HG02981 (cell line): ENCODE data around the gene DCAF10.
A peak's percentile ranks its signal among the peaks of the same experiment; 100 is the strongest.
"Not testable (repeated sequence)": the region's sequence is repeated elsewhere in the genome, so short reads cannot be mapped to it uniquely, and the experiment has no call there.

Source experiments
- ATAC-seq: cut with Tn5 transposase; IDR thresholded peaks from one replicate; pipeline ENCODE4 v1.9.1; 2021; ENCODE audit warnings: mild to moderate bottlenecking, moderate library complexity; ENCODE audit not compliant: unreplicated experiment

The DCAF10 gene

GRCh38 chr9:37859043-37859442 is 58.4 kb downstream of the DCAF10 start:
- no peak for ATAC-seq

GRCh38 chr9:37862530-37862929 is 61.9 kb downstream of the DCAF10 start:
- ATAC-seq = no peak

- no peak for ATAC-seq
Measured at GRCh38 chr9:37870081-37870798, 69.6 kb downstream of the DCAF10 start.

- no peak for ATAC-seq
Measured at GRCh38 chr9:37870799-37871176, 70.2 kb downstream of the DCAF10 start.

GRCh38 chr9:37873955-37874354 is 73.4 kb downstream of the DCAF10 start:
- ATAC-seq = no peak

GRCh38 chr9:37876376-37876775 is 75.8 kb downstream of the DCAF10 start:
- no peak for ATAC-seq

GRCh38 chr9:37880916-37881479 is 80.4 kb downstream of the DCAF10 start:
- no peak for ATAC-seq

GRCh38 chr9:37887977-37888583 is 87.5 kb downstream of the DCAF10 start:
- ATAC-seq = not testable (repeated sequence)

- ATAC-seq = no peak
Measured at GRCh38 chr9:37889536-37889935, 88.9 kb downstream of the DCAF10 start.

- ATAC-seq = not testable (repeated sequence)
Measured at GRCh38 chr9:37891042-37891441, 90.4 kb downstream of the DCAF10 start.

- no peak for ATAC-seq
Measured at GRCh38 chr9:37892063-37892462, 91.5 kb downstream of the DCAF10 start.

GRCh38 chr9:37897665-37898064 is 97.1 kb downstream of the DCAF10 start:
- no peak for ATAC-seq

GRCh38 chr9:37899041-37899440 is 98.4 kb downstream of the DCAF10 start:
- no peak for ATAC-seq

GRCh38 chr9:37902131-37902530 is 101.5 kb downstream of the DCAF10 start:
- ATAC-seq = no peak

GRCh38 chr9:37902796-37903646 is 102.4 kb downstream of the DCAF10 start:
- no peak for ATAC-seq

GRCh38 chr9:37903647-37904444 is 103.2 kb downstream of the DCAF10 start, which contains the start of gene SLC25A51:
SLC25A51 (minus strand) TSS chr9:37904127; CDS start chr9:37888550, 15,577 bp downstream.
- peak; percentile 78 for ATAC-seq

- no peak for ATAC-seq
Measured at GRCh38 chr9:37904445-37905130, 104.0 kb downstream of the DCAF10 start.

- ATAC-seq = no peak
Measured at GRCh38 chr9:37905131-37905505, 104.5 kb downstream of the DCAF10 start.

- ATAC-seq = no peak
Measured at GRCh38 chr9:37905776-37906175, 105.2 kb downstream of the DCAF10 start.
